Panc1 (cell line): ENCODE data around the gene MAP2K4. TPM values are rescaled to one million over a fixed set of nuclear protein-coding genes. Genes with fewer than 3 reads are reported as not detected.
A peak's percentile ranks its signal among the peaks of the same experiment; 100 is the strongest.

Experiments
- ATAC-seq: fragments of 200-7000 bp; cut with Tn5 transposase; 2 replicates; pipeline ENCODE4 v1.9.1; 2020; ENCODE audit warnings: mild to moderate bottlenecking, moderate library complexity
- BruUV-seq: library from RNA; stranded (reverse); fragments of 400-500 nt; replicated peaks from 2 replicates; lab custom pipeline; 2021; lab: Mats Ljungman, UMichigan
- CTCF ChIA-PET: fragments of 300-600 bp; sonication (Branson Sonifier 250); formaldehyde crosslinking; loops from one replicate; lab custom pipeline; 2022; ENCODE audit warnings: antibody characterized with exemption; lab: Charles Lee
- POLR2A ChIA-PET: fragments of 300-600 bp; sonication (Branson Sonifier 250); formaldehyde crosslinking; loops from one replicate; lab custom pipeline; 2022; ENCODE audit warnings: antibody characterized with exemption; lab: Charles Lee
- DNase-seq: peaks from one replicate; pipeline ENCODE4 v3.0.0-alpha.2; 2010; ENCODE audit warnings: low read depth, low spot score
- H3K27ac ChIP-seq: 2 replicates; pipeline ENCODE4 v1.5.1; 2011; ENCODE audit warnings: mild to moderate bottlenecking, low read length, inconsistent platforms
- H3K27me3 ChIP-seq: fragments of 200-500 bp; sonication (Bioruptor generic); 2 replicates; pipeline ENCODE4 v1.6.0; 2014; ENCODE audit warnings: low read length, inconsistent platforms; ENCODE audit not compliant: control insufficient read depth, insufficient read depth
- H3K36me3 ChIP-seq: fragments of 200-500 bp; sonication (Bioruptor generic); 2 replicates; pipeline ENCODE4 v1.5.1; 2014; ENCODE audit warnings: inconsistent platforms, mild to moderate bottlenecking, low read length, moderate library complexity; ENCODE audit not compliant: control insufficient read depth, insufficient read depth
- H3K4me1 ChIP-seq: 2 replicates; pipeline ENCODE4 v1.5.1; 2011; ENCODE audit warnings: inconsistent platforms, mild to moderate bottlenecking, low read length, moderate library complexity; ENCODE audit not compliant: control insufficient read depth, insufficient read depth
- H3K4me3 ChIP-seq, 2 experiments: 2 replicates each; pipeline ENCODE4 v1.5.1; 2011 to 2012; ENCODE audit warnings: low read depth in 2 of 2, low read length in 2 of 2, mild to moderate bottlenecking in 2 of 2, inconsistent platforms in 1 of 2, moderate library complexity in 1 of 2
- H3K9me3 ChIP-seq: fragments of 200-500 bp; sonication (Bioruptor generic); 2 replicates; pipeline ENCODE4 v1.5.1; 2014; ENCODE audit warnings: low read depth, mild to moderate bottlenecking, inconsistent platforms, low read length, moderate library complexity; ENCODE audit not compliant: control insufficient read depth, insufficient read depth
- CTCF ChIP-seq: fragments of 450-650 bp; IDR thresholded peaks from 2 replicates; pipeline ENCODE4 v1.5.1; 2017; ENCODE audit warnings: mild to moderate bottlenecking
- POLR2AphosphoS5 ChIP-seq: IDR thresholded peaks from 2 replicates; pipeline ENCODE4 v1.6.1; 2012; ENCODE audit warnings: mild to moderate bottlenecking, low read depth, low read length, moderate library complexity
- REST ChIP-seq, 2 experiments: IDR thresholded peaks; 2 replicates each; pipeline ENCODE4 v1.6.1; 2011 to 2012; ENCODE audit warnings: low read depth in 2 of 2, control low read depth in 1 of 2, low read length in 1 of 2, mild to moderate bottlenecking in 1 of 2, moderate library complexity in 1 of 2; ENCODE audit not compliant: insufficient read depth in 1 of 2
- SIN3A ChIP-seq: IDR thresholded peaks from 2 replicates; pipeline ENCODE4 v1.6.1; 2012; ENCODE audit warnings: low read depth, mild to moderate bottlenecking, low read length, moderate library complexity, borderline replicate concordance; ENCODE audit not compliant: insufficient read depth
- TCF7L2 ChIP-seq: IDR thresholded peaks from 2 replicates; pipeline ENCODE4 v1.6.1; 2011; ENCODE audit warnings: mild to moderate bottlenecking, low read depth, low read length, inconsistent platforms
- in situ Hi-C: cut with HindIII; loops from 2 replicates; pipeline ENCODE4 v1.10.0; 2016; ENCODE audit warnings: low sequenced_read_pairs, low pct_unique_long_range_greater_than_20kb
- intact Hi-C: fragments of 100-400 bp; cut with micrococcal nuclease; formaldehyde crosslinking; loops from one replicate; pipeline ENCODE4 v1.10.0; 2022; ENCODE audit not compliant: unreplicated experiment
- total RNA-seq: library from RNA; stranded (reverse); gene quantifications from one replicate; pipeline ENCODE4 v1.2.1, GENCODE V29; 2021; ENCODE audit not compliant: unreplicated experiment

MAP2K4 gene
- total RNA-seq, 1 experiment from 2014 or later: 16.8 TPM

GRCh38 chr17:12088035-12088434 lies 67.4 kb downstream of the MAP2K4 start:
- TF ChIP-seq TCF7L2 (no peak), REST (IDR thresholded peaks at IDR 0.05; ENCODE audit: insufficient read depth in 1 of 2, low read depth in 2 of 2, low read length in 1 of 2) (no peak), CTCF (no peak), SIN3A (no peak), POLR2AphosphoS5 (no peak)
- Histone ChIP-seq H3K4me3 (no peak overlapping the region), H3K27ac (no peak overlapping the region), H3K36me3 (no peaks in the 10 kb centered on the region), H3K4me1 (no peaks in the 10 kb centered on the region; the same call in 1 of the 2 replicates), H3K27me3 (no peaks in the 10 kb centered on the region), H3K9me3 (no peaks in the 10 kb centered on the region)
- intact Hi-C loops: no loop called here
- BruUV-seq: no TSS peak
- ChIA-PET POLR2A (no interaction called here), CTCF (no interaction called here)
- in situ Hi-C loops: no loop called here
- ATAC-seq (no peak), DNase-seq (no peak)

DNA sequence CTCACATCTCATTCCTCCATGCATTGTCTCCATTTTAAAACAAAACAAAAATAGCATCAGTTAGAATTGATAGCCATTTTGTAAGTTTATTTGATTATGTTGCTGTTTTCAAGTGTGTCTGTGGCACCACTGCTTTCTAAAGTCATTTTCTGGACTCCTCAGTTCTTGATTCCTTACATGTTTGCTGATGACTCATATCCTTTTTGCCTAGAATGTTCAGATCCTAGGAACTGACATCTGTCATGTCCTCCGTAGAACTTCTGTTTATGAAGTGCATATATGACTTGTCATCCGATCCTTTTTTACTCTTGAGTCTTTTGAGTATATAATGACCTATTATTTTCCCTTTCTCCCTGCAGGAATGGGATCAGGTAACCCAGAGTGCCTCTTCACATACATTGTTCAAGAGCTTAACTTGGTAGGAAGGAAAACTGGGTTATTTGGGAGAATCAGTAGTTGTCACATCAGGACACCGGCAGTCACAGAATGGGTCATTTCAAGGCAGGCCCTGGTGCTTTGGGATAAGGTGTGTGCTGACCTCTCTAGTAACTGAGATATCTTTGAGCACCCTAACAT lies 69.2 kb downstream of the MAP2K4 start:
- DNase-seq: peak; percentile 18
- Histone ChIP-seq H3K27me3 (no peaks in the 10 kb centered on the region), H3K9me3 (no peaks in the 10 kb centered on the region), H3K27ac (no peak overlapping the region), H3K36me3 (no peaks in the 10 kb centered on the region), H3K4me3 (no peak overlapping the region), H3K4me1 (no peaks in the 10 kb centered on the region; the same call in 1 of the 2 replicates)
- in situ Hi-C loops: no loop called here
- BruUV-seq: no TSS peak
- no peak for TF ChIP-seq POLR2AphosphoS5
- TF ChIP-seq SIN3A: no peak
- TF ChIP-seq CTCF: no peak
- no peak for TF ChIP-seq REST (IDR thresholded peaks at IDR 0.05; ENCODE audit: insufficient read depth in 1 of 2, low read depth in 2 of 2, low read length in 1 of 2)
- no peak for TF ChIP-seq TCF7L2
- ChIA-PET CTCF (no interaction called here), POLR2A (no interaction called here)
- intact Hi-C loops: no loop called here
- no peak for ATAC-seq
